Measurements from ENCODE around the gene RIPOR2.

DNA sequence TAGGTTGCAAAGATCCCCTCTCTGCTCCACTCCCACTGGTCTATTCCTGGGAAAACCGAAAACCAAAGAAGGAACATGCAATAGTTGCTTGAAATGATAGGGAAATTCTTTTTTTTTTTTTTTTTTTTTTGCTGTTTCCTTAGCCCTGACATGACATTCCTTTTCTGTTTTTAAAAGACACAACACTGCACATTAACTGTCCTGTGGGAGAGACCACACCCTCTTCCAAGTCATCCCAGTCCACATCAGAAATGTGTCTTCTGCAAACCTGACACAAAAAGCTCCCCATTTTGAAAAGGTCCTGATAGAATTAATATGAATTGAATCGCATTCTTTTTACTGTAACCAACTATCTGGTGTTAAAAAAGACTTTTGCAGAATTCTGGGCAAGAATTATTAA lies 43.4 kb upstream of the RIPOR2 start:
- TF ChIP-seq ZNF768 (tag by site-specific recombination; IDR thresholded peaks at IDR 0.05) (no peak), ZXDB (tag by site-specific recombination; IDR thresholded peaks at IDR 0.05) (no peak), ZNF837 (tag by site-specific recombination; IDR thresholded peaks at IDR 0.05) (no peak), ZNF280C (tag by site-specific recombination; IDR thresholded peaks at IDR 0.05) (no peak), ZNF157 (tag by site-specific recombination; IDR thresholded peaks at IDR 0.05) (no peak), ZNF544 (tag by site-specific recombination; IDR thresholded peaks at IDR 0.05) (no peak), ZNF146 (tag by site-specific recombination; IDR thresholded peaks at IDR 0.05) (no peak), ZBTB7A (tag by site-specific recombination; IDR thresholded peaks at IDR 0.05; ENCODE audit: low read depth) (no peak), IKZF3 (tag by site-specific recombination; IDR thresholded peaks at IDR 0.05) (no peak), TCF7L2 (IDR thresholded peaks at IDR 0.05; ENCODE audit: borderline replicate concordance, low read depth, low read length) (no peak), ZNF391 (tag by site-specific recombination; IDR thresholded peaks at IDR 0.05; ENCODE audit: borderline replicate concordance, low read depth) (no peak)
- TF ChIP-seq, protein P1, sequence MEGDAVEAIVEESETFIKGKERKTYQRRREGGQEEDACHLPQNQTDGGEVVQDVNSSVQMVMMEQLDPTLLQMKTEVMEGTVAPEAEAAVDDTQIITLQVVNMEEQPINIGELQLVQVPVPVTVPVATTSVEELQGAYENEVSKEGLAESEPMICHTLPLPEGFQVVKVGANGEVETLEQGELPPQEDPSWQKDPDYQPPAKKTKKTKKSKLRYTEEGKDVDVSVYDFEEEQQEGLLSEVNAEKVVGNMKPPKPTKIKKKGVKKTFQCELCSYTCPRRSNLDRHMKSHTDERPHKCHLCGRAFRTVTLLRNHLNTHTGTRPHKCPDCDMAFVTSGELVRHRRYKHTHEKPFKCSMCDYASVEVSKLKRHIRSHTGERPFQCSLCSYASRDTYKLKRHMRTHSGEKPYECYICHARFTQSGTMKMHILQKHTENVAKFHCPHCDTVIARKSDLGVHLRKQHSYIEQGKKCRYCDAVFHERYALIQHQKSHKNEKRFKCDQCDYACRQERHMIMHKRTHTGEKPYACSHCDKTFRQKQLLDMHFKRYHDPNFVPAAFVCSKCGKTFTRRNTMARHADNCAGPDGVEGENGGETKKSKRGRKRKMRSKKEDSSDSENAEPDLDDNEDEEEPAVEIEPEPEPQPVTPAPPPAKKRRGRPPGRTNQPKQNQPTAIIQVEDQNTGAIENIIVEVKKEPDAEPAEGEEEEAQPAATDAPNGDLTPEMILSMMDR (tag by site-specific recombination; IDR thresholded peaks at IDR 0.05) = no peak
- TF ChIP-seq, protein P2, sequence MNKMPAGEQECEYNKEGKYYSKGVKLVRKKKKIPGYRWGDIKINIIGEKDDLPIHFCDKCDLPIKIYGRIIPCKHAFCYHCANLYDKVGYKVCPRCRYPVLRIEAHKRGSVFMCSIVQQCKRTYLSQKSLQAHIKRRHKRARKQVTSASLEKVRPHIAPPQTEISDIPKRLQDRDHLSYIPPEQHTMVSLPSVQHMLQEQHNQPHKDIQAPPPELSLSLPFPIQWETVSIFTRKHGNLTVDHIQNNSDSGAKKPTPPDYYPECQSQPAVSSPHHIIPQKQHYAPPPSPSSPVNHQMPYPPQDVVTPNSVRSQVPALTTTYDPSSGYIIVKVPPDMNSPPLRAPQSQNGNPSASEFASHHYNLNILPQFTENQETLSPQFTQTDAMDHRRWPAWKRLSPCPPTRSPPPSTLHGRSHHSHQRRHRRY (tag by site-specific recombination; IDR thresholded peaks at IDR 0.05) = no peak
- TF ChIP-seq, protein P3, sequence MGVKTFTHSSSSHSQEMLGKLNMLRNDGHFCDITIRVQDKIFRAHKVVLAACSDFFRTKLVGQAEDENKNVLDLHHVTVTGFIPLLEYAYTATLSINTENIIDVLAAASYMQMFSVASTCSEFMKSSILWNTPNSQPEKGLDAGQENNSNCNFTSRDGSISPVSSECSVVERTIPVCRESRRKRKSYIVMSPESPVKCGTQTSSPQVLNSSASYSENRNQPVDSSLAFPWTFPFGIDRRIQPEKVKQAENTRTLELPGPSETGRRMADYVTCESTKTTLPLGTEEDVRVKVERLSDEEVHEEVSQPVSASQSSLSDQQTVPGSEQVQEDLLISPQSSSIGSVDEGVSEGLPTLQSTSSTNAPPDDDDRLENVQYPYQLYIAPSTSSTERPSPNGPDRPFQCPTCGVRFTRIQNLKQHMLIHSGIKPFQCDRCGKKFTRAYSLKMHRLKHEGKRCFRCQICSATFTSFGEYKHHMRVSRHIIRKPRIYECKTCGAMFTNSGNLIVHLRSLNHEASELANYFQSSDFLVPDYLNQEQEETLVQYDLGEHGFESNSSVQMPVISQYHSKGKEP (tag by site-specific recombination; IDR thresholded peaks at IDR 0.05) = no peak

Measured in HEK293 (cell line).